Neural progenitor cell (in vitro differentiated cells): ENCODE measurements around the gene CLK3.

Experiments used
- CTCF ChIP-seq: fragments of 200-600 bp; sonication (generic); IDR thresholded peaks from 2 replicates; pipeline ENCODE4 v1.5.1; 2017; ENCODE audit warnings: antibody characterized with exemption, mild to moderate bottlenecking
- EZH2phosphoT487 ChIP-seq: fragments of 200-600 bp; sonication (generic); IDR thresholded peaks from 2 replicates; pipeline ENCODE4 v1.6.1; 2017; ENCODE audit warnings: antibody characterized with exemption

GRCh38 chr15:74568594-74568993, 47.0 kb upstream of the CLK3 start:
- TF ChIP-seq CTCF (no peak), EZH2phosphoT487 (no peak)
